ENCODE results near the gene TTLL1. TPM values are rescaled to one million over a fixed set of nuclear protein-coding genes. Genes with fewer than 3 reads are reported as not detected.

Gene TTLL1
- total and polyA plus RNA-seq, 2 experiments from 2014 or later, result 5.5 to 6.8 TPM

DNA sequence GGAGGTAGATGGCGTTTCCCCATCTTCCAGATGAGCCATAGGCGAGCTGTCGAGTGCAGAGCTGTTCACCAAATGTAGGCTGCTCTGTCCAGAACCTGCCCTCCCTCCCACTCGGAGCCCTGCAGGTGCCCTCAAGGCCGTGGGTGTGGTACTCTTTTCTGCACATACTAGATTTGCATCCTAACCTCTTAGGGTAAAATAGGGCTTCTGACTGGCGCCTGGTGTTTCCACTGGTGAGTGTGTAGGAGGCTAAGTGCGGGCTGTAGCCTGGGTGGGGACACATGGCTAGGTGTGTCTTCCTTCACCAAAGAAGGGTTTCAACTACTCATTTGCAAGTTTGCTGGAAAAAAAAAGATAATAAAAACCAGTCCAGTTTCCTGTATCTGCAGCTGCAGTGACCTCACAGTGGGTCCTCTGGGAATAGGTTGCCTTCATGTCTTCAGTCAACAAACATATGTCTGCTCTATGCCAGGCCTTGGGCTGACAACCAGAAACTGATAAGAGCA lies 29.8 kb upstream of the TTLL1 start:
- Histone ChIP-seq H3K36me3 (ENCODE audit: insufficient read depth) (no peaks in the 10 kb centered on the region), H3K4me2 (no peak overlapping the region), H4K20me1 (replicated peaks; ENCODE audit: insufficient read depth) (no peaks in the 10 kb centered on the region), H3K27me3 (ENCODE audit: insufficient read depth) (no peaks in the 10 kb centered on the region), H3F3A (replicated peaks; ENCODE audit: low read depth) (no peaks in the 10 kb centered on the region), H3K4me1 (ENCODE audit: insufficient read depth) (no peaks in the 10 kb centered on the region), H3K9me2 (ENCODE audit: insufficient read depth) (no peaks in the 10 kb centered on the region), H3K27ac (ENCODE audit: low read depth) (no peak overlapping the region), H2AFZ (no peak overlapping the region), H3K4me3 (no peak overlapping the region), H3K79me2 (replicated peaks; ENCODE audit: insufficient read depth) (no peaks in the 10 kb centered on the region)
- no peak overlapping the region for H3K4me3 Mint-ChIP-seq
- no peak overlapping the region for H3K27ac Mint-ChIP-seq
- no peak for TF ChIP-seq STAT1 (IDR thresholded peaks at IDR 0.05; ENCODE audit: unreplicated experiment)
- no peak for TF ChIP-seq NANOG (IDR thresholded peaks at IDR 0.05; ENCODE audit: borderline replicate concordance)
- TF ChIP-seq REST (IDR thresholded peaks at IDR 0.05; ENCODE audit: unreplicated experiment), result no peak
- TF ChIP-seq ZNF331 (CRISPR knock-in tag; IDR thresholded peaks at IDR 0.05; ENCODE audit: low read depth), result no peak
- TF ChIP-seq ZNF462 (CRISPR knock-in tag; IDR thresholded peaks at IDR 0.05), result no peak
- no peak for TF ChIP-seq ETS1 (IDR thresholded peaks at IDR 0.05)
- no peak for TF ChIP-seq POLR2AphosphoS5 (IDR thresholded peaks at IDR 0.05; ENCODE audit: low read depth)
- TF ChIP-seq ZNF114 (CRISPR knock-in tag; IDR thresholded peaks at IDR 0.05), result no peak
- no peak for TF ChIP-seq EZH2phosphoT487 (IDR thresholded peaks at IDR 0.05; ENCODE audit: unreplicated experiment)
- TF ChIP-seq EZH2 (IDR thresholded peaks at IDR 0.05; ENCODE audit: low read depth, unreplicated experiment), result no peak
- no peaks in the 10 kb centered on the region; the same call in 2 of the 3 replicates for H3K9me3 Mint-ChIP-seq
- no peak for DNase-seq (ENCODE audit: low spot score)
- peaks cover 7% of the 10 kb centered on the region; the same call in 2 of the 3 replicates for H3K4me1 Mint-ChIP-seq
- H3K36me3 Mint-ChIP-seq (ENCODE audit: low read depth), result no peaks in the 10 kb centered on the region
- H3K27me3 Mint-ChIP-seq (ENCODE audit: insufficient read depth, low read depth, poor library complexity), result peaks cover 7% of the 10 kb centered on the region
- no peak for ATAC-seq

All from GM23338 (cell line).